Measurements from ENCODE around the gene KCNS1. TPM values are rescaled to one million over a fixed set of nuclear protein-coding genes. Genes with fewer than 3 reads are reported as not detected.

Gene KCNS1
- total RNA-seq, 1 experiment from 2014 or later, result 0.98 TPM

DNA sequence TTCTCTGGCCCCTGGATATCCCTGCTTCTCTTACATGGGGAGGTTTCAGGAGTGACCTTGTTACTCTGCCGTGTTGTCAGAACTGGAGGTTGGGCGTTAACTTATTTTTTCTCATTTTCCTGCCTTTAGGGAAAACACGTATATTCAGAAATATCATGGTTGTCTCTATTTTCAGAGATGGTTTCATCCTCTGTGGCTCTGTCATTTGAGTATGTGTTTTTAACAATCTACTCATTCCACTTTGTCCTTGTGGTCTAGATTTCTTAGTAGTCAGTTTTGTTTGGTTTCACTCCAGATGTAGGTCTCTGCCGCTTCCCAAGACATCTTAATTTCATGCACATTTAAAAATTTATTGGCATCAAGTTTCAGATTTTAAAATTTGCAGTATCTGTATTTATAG is 45.9 kb downstream of the KCNS1 start:
- Histone ChIP-seq H2BK5ac (ENCODE audit: insufficient read length, low read length) (peak overlapping the region; percentile 53), H3K27me3 (ENCODE audit: insufficient read depth, low read length) (no peaks in the 10 kb centered on the region), H3T11ph (ENCODE audit: low read length) (no peak overlapping the region), H3K56ac (ENCODE audit: insufficient read length, low read depth, low read length) (no peak overlapping the region), H3K9me3 (ENCODE audit: control insufficient read depth, low read depth, low read length) (no peaks in the 10 kb centered on the region), H2AFZ (ENCODE audit: low read length) (no peak overlapping the region), H3K23me2 (ENCODE audit: insufficient read length, low read depth, low read length, poor library complexity, severe bottlenecking) (no peaks in the 10 kb centered on the region), H2BK20ac (ENCODE audit: low read depth, low read length, poor library complexity, severe bottlenecking) (no peak overlapping the region), H3K4ac (ENCODE audit: low read depth, low read length) (no peak overlapping the region), H4K8ac (replicated peaks; ENCODE audit: insufficient read length, low read depth, low read length) (no peak overlapping the region), H3K14ac (ENCODE audit: insufficient read depth, low read length) (no peak overlapping the region), H3K4me2 (ENCODE audit: insufficient read depth, insufficient read length, low read length) (no peak overlapping the region), H4K20me1 (ENCODE audit: control insufficient read depth, insufficient read depth, insufficient read length) (no peaks in the 10 kb centered on the region), H2BK12ac (ENCODE audit: insufficient read length, low read depth, low read length) (no peak overlapping the region), H4K91ac (ENCODE audit: insufficient read length, low read depth, low read length) (no peak overlapping the region), H3K27ac (ENCODE audit: insufficient read length, low read depth, low read length) (no peak overlapping the region), H3K9ac (ENCODE audit: extremely low read depth, insufficient read length, low read length) (no peak overlapping the region), H3K18ac (ENCODE audit: insufficient read length, low read depth, low read length) (no peak overlapping the region), H3K79me1 (ENCODE audit: insufficient read depth, low read depth, low read length, poor library complexity, severe bottlenecking) (peaks cover 4% of the 10 kb centered on the region), H4K5ac (ENCODE audit: insufficient read length, low read depth, low read length) (no peak overlapping the region), H3K4me1 (ENCODE audit: insufficient read depth, low read length) (no peaks in the 10 kb centered on the region), H3K23ac (ENCODE audit: insufficient read length, low read depth, low read length) (no peak overlapping the region), H2BK120ac (ENCODE audit: low read depth, low read length, poor library complexity, severe bottlenecking) (no peak overlapping the region), H3K79me2 (ENCODE audit: insufficient read depth, low read length) (no peaks in the 10 kb centered on the region), H2BK15ac (ENCODE audit: low read depth, low read length) (no peak overlapping the region), H2AK5ac (ENCODE audit: insufficient read length, low read length) (no peak overlapping the region)
- Mint-ChIP-seq H3K4me3 (no peak overlapping the region), H3K4me1 (peaks cover 9 to 11% of the 10 kb centered on the region in 2 experiments), H3K9me3 (no peaks in the 10 kb centered on the region), H3K27ac (no peak overlapping the region), H3K27me3 (ENCODE audit: low read depth) (no peaks in the 10 kb centered on the region), H3K36me3 (ENCODE audit: insufficient read depth in 1 of 3, low read depth in 3 of 3) (peaks cover 0 to 10% (median 7%) of the 10 kb centered on the region in 3 experiments; a peak in 3 of 7 replicates)
- no peak for DNase-seq
- no CpG with 5 or more reads among the region's 4 CpGs for WGBS (ENCODE audit: extremely low coverage, insufficient read length, low lambda C conversion rate)
- TF ChIP-seq CTCF (conservative IDR thresholded peaks at IDR 0.05), result no peak
